HepG2 (cell line): ENCODE results near the gene ANKRD11. TPM values are rescaled to one million over a fixed set of nuclear protein-coding genes. Genes with fewer than 3 reads are reported as not detected.

Experiments used
- ASH2L ChIP-seq: fragments of 300-600, 200-600 bp; sonication (generic); IDR thresholded peaks from 2 replicates; pipeline ENCODE4 v1.7.0; 2017; ENCODE audit warnings: low read depth, mild to moderate bottlenecking, moderate library complexity, mixed read lengths, low read length; ENCODE audit not compliant: insufficient read length
- E2F2 ChIP-seq: sonication (generic); formaldehyde crosslinking; IDR thresholded peaks from 2 replicates; pipeline ENCODE4 v1.4.0; 2020; ENCODE audit warnings: missing genetic modification reagents, borderline replicate concordance
- JARID2 ChIP-seq: sonication (generic); formaldehyde crosslinking; IDR thresholded peaks from 2 replicates; pipeline ENCODE4 v1.8.1; 2023; ENCODE audit warnings: missing genetic modification reagents, inconsistent platforms; ENCODE audit not compliant: insufficient replicate concordance
- NFAT5 ChIP-seq: sonication (generic); formaldehyde crosslinking; IDR thresholded peaks from 2 replicates; pipeline ENCODE4 v1.4.0; 2020; ENCODE audit warnings: missing genetic modification reagents
- NR1H2 ChIP-seq: sonication (generic); formaldehyde crosslinking; IDR thresholded peaks from 2 replicates; pipeline ENCODE4 v1.8.1; 2022; ENCODE audit warnings: low read depth, missing genetic modification reagents, borderline replicate concordance
- RNF219 ChIP-seq: sonication (generic); formaldehyde crosslinking; IDR thresholded peaks from 2 replicates; pipeline ENCODE4 v1.5.0; 2020; ENCODE audit warnings: mild to moderate bottlenecking, missing genetic modification reagents
- SMYD3 ChIP-seq: sonication (generic); formaldehyde crosslinking; IDR thresholded peaks from 2 replicates; pipeline ENCODE4 v1.8.1; 2023; ENCODE audit warnings: mild to moderate bottlenecking, missing genetic modification reagents
- U2AF2 ChIP-seq: fragments of 200-400 bp; formaldehyde crosslinking; IDR thresholded peaks from 2 replicates; pipeline ENCODE4 v1.6.1; 2017; ENCODE audit warnings: low read depth, mild to moderate bottlenecking, low read length
- ZNF121 ChIP-seq: sonication (generic); formaldehyde crosslinking; IDR thresholded peaks from 2 replicates; pipeline ENCODE4 v1.5.0; 2020; ENCODE audit warnings: mild to moderate bottlenecking, missing genetic modification reagents
- ZNF3 ChIP-seq: IDR thresholded peaks from 2 replicates; pipeline ENCODE4 v1.7.0; 2017; ENCODE audit warnings: inconsistent platforms
- ZNF335 ChIP-seq: sonication (generic); formaldehyde crosslinking; IDR thresholded peaks from 2 replicates; pipeline ENCODE4 v1.4.0; 2020; ENCODE audit warnings: missing genetic modification reagents
- ZNF34 ChIP-seq: sonication (generic); formaldehyde crosslinking; IDR thresholded peaks from 2 replicates; pipeline ENCODE4 v1.4.0; 2020; ENCODE audit warnings: mild to moderate bottlenecking, missing genetic modification reagents, borderline replicate concordance
- ZNF354B ChIP-seq: sonication (generic); formaldehyde crosslinking; IDR thresholded peaks from 2 replicates; pipeline ENCODE4 v1.8.0; 2022; ENCODE audit warnings: mild to moderate bottlenecking, missing genetic modification reagents
- ZNF501 ChIP-seq: sonication (generic); formaldehyde crosslinking; IDR thresholded peaks from 2 replicates; pipeline ENCODE4 v1.5.1; 2020; ENCODE audit warnings: mild to moderate bottlenecking, moderate library complexity, missing genetic modification reagents
- ZNF503 ChIP-seq: sonication (generic); formaldehyde crosslinking; IDR thresholded peaks from 2 replicates; pipeline ENCODE4 v1.4.0; 2020; ENCODE audit warnings: missing genetic modification reagents
- ZNF530 ChIP-seq: sonication (generic); formaldehyde crosslinking; IDR thresholded peaks from 2 replicates; pipeline ENCODE4 v1.5.0; 2020; ENCODE audit warnings: low read depth, mild to moderate bottlenecking, missing genetic modification reagents
- ZNF564 ChIP-seq: sonication (generic); formaldehyde crosslinking; IDR thresholded peaks from 2 replicates; pipeline ENCODE4 v1.8.1; 2023; ENCODE audit warnings: mild to moderate bottlenecking, missing genetic modification reagents
- ZNF772 ChIP-seq: sonication (generic); formaldehyde crosslinking; IDR thresholded peaks from 2 replicates; pipeline ENCODE4 v1.5.0; 2020; ENCODE audit warnings: mild to moderate bottlenecking, missing genetic modification reagents
- polyA plus RNA-seq, 8 experiments: library from polyadenylated mRNA; depleted of rRNA in 3 of 8; stranded (reverse) in 7 of 8; unstranded in 1 of 8; fragments of >200 nt; fragmentation: Illumina TruSeq in 4 of 8; extraction: Trizol in 4 of 8; gene quantifications; 2 replicates each; pipeline versions ENCODE4 v1.2.1 to v1.2.3, GENCODE V29; 2011 to 2016; ENCODE audit warnings: low read depth in 4 of 8, missing spikeins in 1 of 8, mixed read lengths in 1 of 8; ENCODE audit not compliant: insufficient read depth in 1 of 8
- total RNA-seq, 5 experiments: library from RNA; depleted of rRNA; stranded (reverse); fragments of >200 nt; fragmentation: Illumina TruSeq; extraction: Trizol; gene quantifications; 2 replicates each; pipeline ENCODE4 v1.2.3, GENCODE V29; 2016; ENCODE audit warnings: low read depth in 1 of 5

Gene ANKRD11
- total and polyA plus RNA-seq, 2 of the 13 experiments (the other 11 are each of a cell fraction or from before 2014, with no cell fraction given), result 21.4 to 38.4 TPM

- TF ChIP-seq RNF219 (CRISPR knock-in tag), result no peak
- TF ChIP-seq E2F2, result no peak
- no peak for TF ChIP-seq ZNF530
- TF ChIP-seq ZNF354B (CRISPR knock-in tag), result no peak
- peak; percentile 58; the same call in 1 of the 2 replicates for TF ChIP-seq U2AF2
- peak; percentile 89 for TF ChIP-seq ASH2L
- peak; percentile 38; the same call in 1 of the 2 replicates for TF ChIP-seq NFAT5 (CRISPR knock-in tag)
- TF ChIP-seq ZNF564, result peak; percentile 89; the same call in 1 of the 2 replicates
- peak; percentile 55; the same call in 1 of the 2 replicates for TF ChIP-seq ZNF503 (CRISPR knock-in tag)
- TF ChIP-seq JARID2, result no peak
- peak; percentile 99 for TF ChIP-seq ZNF772
- 0 out of 2 replicates have a peak, but pooled peaks have one; percentile 19 for TF ChIP-seq ZNF34 (CRISPR knock-in tag)
- TF ChIP-seq NR1H2 (CRISPR knock-in tag), result peak; percentile 74; the same call in 1 of the 2 replicates
- TF ChIP-seq ZNF335, result no peak
- TF ChIP-seq ZNF501, result peak; percentile 96
- TF ChIP-seq ZNF121 (CRISPR knock-in tag), result no peak; the same call in 1 of the 2 replicates
- TF ChIP-seq ZNF3 (CRISPR knock-in tag), result peak; percentile 25; the same call in 1 of the 2 replicates
- TF ChIP-seq SMYD3 (CRISPR knock-in tag), result peak; percentile 95
These were observed 15.1 kb upstream of the ANKRD11 start (continued) for GRCh38 chr16:89505204-89506112.
